Measurements from ENCODE around the gene UBE3D. TPM values are rescaled to one million over a fixed set of nuclear protein-coding genes. Genes with fewer than 3 reads are reported as not detected.

The UBE3D gene
- total and polyA plus RNA-seq, 12 donors = 1.9 to 4.6 (median 2.6) TPM

DNA sequence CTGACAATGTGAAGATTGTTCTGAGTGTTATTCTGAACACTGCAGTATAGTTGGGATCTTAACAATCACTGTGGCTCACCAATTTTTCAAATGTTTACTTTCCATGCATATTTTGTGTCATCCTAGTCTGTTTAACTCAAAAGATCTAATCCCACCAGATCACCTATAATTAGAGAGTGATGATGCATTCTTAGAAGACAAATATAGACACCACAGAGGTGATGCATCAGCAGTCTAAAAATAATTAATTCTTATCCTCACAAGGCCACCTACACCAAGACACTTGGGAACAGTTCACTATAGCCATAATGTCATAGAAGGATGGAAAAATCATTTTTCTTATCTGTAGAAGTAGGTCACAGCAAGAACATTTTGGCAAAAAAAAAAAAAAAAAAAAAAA lies 154.8 kb downstream of the UBE3D start:
- ATAC-seq (peak in 2 of 8 donors; percentile 79 to 83), DNase-seq (no peak)
- peaks cover 0 to 18% (median 10%) of the 10 kb centered on the region in 9 donors for H3K4me1 ChIP-seq
- TF ChIP-seq, protein P1, sequence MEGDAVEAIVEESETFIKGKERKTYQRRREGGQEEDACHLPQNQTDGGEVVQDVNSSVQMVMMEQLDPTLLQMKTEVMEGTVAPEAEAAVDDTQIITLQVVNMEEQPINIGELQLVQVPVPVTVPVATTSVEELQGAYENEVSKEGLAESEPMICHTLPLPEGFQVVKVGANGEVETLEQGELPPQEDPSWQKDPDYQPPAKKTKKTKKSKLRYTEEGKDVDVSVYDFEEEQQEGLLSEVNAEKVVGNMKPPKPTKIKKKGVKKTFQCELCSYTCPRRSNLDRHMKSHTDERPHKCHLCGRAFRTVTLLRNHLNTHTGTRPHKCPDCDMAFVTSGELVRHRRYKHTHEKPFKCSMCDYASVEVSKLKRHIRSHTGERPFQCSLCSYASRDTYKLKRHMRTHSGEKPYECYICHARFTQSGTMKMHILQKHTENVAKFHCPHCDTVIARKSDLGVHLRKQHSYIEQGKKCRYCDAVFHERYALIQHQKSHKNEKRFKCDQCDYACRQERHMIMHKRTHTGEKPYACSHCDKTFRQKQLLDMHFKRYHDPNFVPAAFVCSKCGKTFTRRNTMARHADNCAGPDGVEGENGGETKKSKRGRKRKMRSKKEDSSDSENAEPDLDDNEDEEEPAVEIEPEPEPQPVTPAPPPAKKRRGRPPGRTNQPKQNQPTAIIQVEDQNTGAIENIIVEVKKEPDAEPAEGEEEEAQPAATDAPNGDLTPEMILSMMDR (IDR thresholded peaks at IDR 0.05) = no peak
- no peak overlapping the region for H3K27ac ChIP-seq
- intact Hi-C loops (cut with DNase I) = no loop called here
- no peaks in the 10 kb centered on the region for H3K27me3 ChIP-seq
- no peaks in the 10 kb centered on the region for H3K36me3 ChIP-seq
- H3K9me3 ChIP-seq = no peaks in the 10 kb centered on the region
- no peak overlapping the region for H3K4me3 ChIP-seq

GRCh38 chr6:82910395-82910794 lies 155.2 kb downstream of the UBE3D start:
- Histone ChIP-seq H3K27me3 (no peaks in the 10 kb centered on the region), H3K36me3 (no peaks in the 10 kb centered on the region), H3K4me1 (peaks cover 0 to 18% (median 10%) of the 10 kb centered on the region in 9 donors), H3K27ac (no peak overlapping the region), H3K9me3 (no peaks in the 10 kb centered on the region), H3K4me3 (no peak overlapping the region)
- intact Hi-C loops (cut with DNase I) = no loop called here
- WGBS, 2 donors = 29 to 75% methylated on average over 1 of the region's 1 CpG
- TF ChIP-seq, protein P1 (IDR thresholded peaks at IDR 0.05) = no peak
- DNase-seq (no peak), ATAC-seq (peak in 1 of 8 donors; percentile 46)

- DNase-seq (no peak), ATAC-seq (no peak)
- TF ChIP-seq, protein P1 (IDR thresholded peaks at IDR 0.05) = no peak
- H3K9me3 ChIP-seq = no peaks in the 10 kb centered on the region
- intact Hi-C loops (cut with DNase I) = loop anchor here in 1 of 10 donors (10.0 kb wide), 1 partner anchor 135 kb away; no protein-coding TSS in a partner anchor
- no peak overlapping the region for H3K27ac ChIP-seq
- H3K4me1 ChIP-seq = peaks cover 0 to 18% (median 10%) of the 10 kb centered on the region in 9 donors
- no peak overlapping the region for H3K4me3 ChIP-seq
- 91 to 93% methylated on average over 3 of the region's 3 CpGs for WGBS, 2 donors
- H3K27me3 ChIP-seq = no peaks in the 10 kb centered on the region
- no peaks in the 10 kb centered on the region for H3K36me3 ChIP-seq
Measured at GRCh38 chr6:82909551-82909950, 156.1 kb downstream of the UBE3D start.

DNA sequence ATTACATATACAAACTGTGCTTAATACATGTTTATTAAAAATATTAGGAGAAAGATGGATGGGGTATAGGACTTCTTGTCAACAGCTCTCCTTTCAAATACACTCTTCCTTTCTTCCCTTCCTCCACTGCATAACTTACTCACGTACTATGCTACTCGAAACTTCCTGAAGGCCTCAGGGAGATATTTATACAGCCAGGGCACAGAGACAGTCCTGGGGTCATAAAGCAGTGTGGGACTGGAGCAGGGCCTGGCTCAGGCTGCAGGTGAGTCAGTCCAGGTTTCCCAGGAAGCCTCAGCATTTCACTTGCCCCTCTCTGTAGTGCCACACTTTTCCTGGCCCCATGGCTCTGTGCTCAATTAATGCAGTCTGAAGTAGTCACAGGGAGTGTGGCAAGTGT lies 157.0 kb downstream of the UBE3D start:
- TF ChIP-seq, protein P1 (IDR thresholded peaks at IDR 0.05) = no peak
- ATAC-seq = no peak

More for the DNA sequence above, 157.0 kb downstream of the UBE3D start:
- H3K4me3 ChIP-seq = no peak overlapping the region
- intact Hi-C loops (cut with DNase I) = loop anchor here in 1 of 10 donors (10.0 kb wide), 1 partner anchor 136 kb away; no protein-coding TSS in a partner anchor
- H3K4me1 ChIP-seq = peaks cover 0 to 18% (median 10%) of the 10 kb centered on the region in 9 donors
- no peaks in the 10 kb centered on the region for H3K9me3 ChIP-seq
- no peak for DNase-seq
- 75 to 85% methylated on average over 2 of the region's 2 CpGs for WGBS, 2 donors
- H3K27ac ChIP-seq = no peak overlapping the region
- H3K27me3 ChIP-seq = no peaks in the 10 kb centered on the region
- no peaks in the 10 kb centered on the region for H3K36me3 ChIP-seq
